CD4-positive, CD25-positive, alpha-beta regulatory T cell (primary cell): ENCODE results near the gene MAP4K1. TPM values are rescaled to one million over a fixed set of nuclear protein-coding genes. Genes with fewer than 3 reads are reported as not detected.

Source experiments
- polyA plus RNA-seq, 4 donors: library from polyadenylated mRNA; unstranded; fragments of 300-500 nt; fragmentation: Illumina TruSeq; gene quantifications; one replicate each; pipeline ENCODE4 v1.2.3, GENCODE V29; 2021
- total RNA-seq: library from RNA; stranded (reverse); gene quantifications from one replicate; pipeline ENCODE4 v1.2.3, GENCODE V29; 2022

MAP4K1 gene
- total and polyA plus RNA-seq, 5 donors from 2014 or later, result 117 to 310 (median 157) TPM

Other genes with a start within 250 kb of the MAP4K1 start
- gene PSMD8, start 243.4 kb downstream of the MAP4K1 start, total RNA-seq, result 104 TPM
- gene PSMD8, start 243.4 kb downstream of the MAP4K1 start, polyA plus RNA-seq, result 100 to 1,000 TPM; 177 to 254 (median 222) TPM
- 0.91 TPM for gene GGN, start 229.9 kb downstream of the MAP4K1 start, total RNA-seq
- gene GGN, start 229.9 kb downstream of the MAP4K1 start, polyA plus RNA-seq, result not detected
- gene SPRED3, start 229.3 kb downstream of the MAP4K1 start, total RNA-seq, result 1.3 TPM
- gene SPRED3, start 229.3 kb downstream of the MAP4K1 start, polyA plus RNA-seq, result under 1 TPM in 3 of 4 donors, not detected in 1; 0.06 to 0.13 (median 0.07) TPM
- gene FAM98C, start 214.9 kb downstream of the MAP4K1 start, total RNA-seq, result 41.3 TPM
- 10 to 100 TPM; 17.2 to 20.8 (median 19.8) TPM for gene FAM98C, start 214.9 kb downstream of the MAP4K1 start, polyA plus RNA-seq
- 10.9 TPM for gene RASGRP4, start 191.7 kb downstream of the MAP4K1 start, total RNA-seq
- 1 to 10 TPM; 1.6 to 9.3 (median 5.0) TPM for gene RASGRP4, start 191.7 kb downstream of the MAP4K1 start, polyA plus RNA-seq
- 4.9 TPM for gene RYR1, start 184.3 kb downstream of the MAP4K1 start, total RNA-seq
- under 1 TPM; 0.07 to 0.65 (median 0.34) TPM for gene RYR1, start 184.3 kb downstream of the MAP4K1 start, polyA plus RNA-seq
- gene EIF3K, start 1.2 kb upstream of the MAP4K1 start, total RNA-seq, result 319 TPM
- gene EIF3K, start 1.2 kb upstream of the MAP4K1 start, polyA plus RNA-seq, result 100 to 1,000 TPM; 429 to 508 (median 476) TPM
- gene ACTN4, start 29.7 kb upstream of the MAP4K1 start, total RNA-seq, result 323 TPM
- 10 to 100 TPM; 11.2 to 22.2 (median 15.7) TPM for gene ACTN4, start 29.7 kb upstream of the MAP4K1 start, polyA plus RNA-seq
- 6.1 TPM for gene CAPN12, start 126.5 kb upstream of the MAP4K1 start, total RNA-seq
- gene CAPN12, start 126.5 kb upstream of the MAP4K1 start, polyA plus RNA-seq, result 1 to 10 TPM; 1.0 to 2.6 (median 1.9) TPM
- not detected for gene LGALS7, start 155.6 kb upstream of the MAP4K1 start, total RNA-seq
- not detected for gene LGALS7, start 155.6 kb upstream of the MAP4K1 start, polyA plus RNA-seq
- gene LGALS7B, start 171.2 kb upstream of the MAP4K1 start, total RNA-seq, result not detected
- gene LGALS7B, start 171.2 kb upstream of the MAP4K1 start, polyA plus RNA-seq, result not detected
- gene LGALS4, start 195.0 kb upstream of the MAP4K1 start, total RNA-seq, result 2.1 TPM
- under 1 TPM in 1 of 4 donors, not detected in 3; 0.10 TPM for gene LGALS4, start 195.0 kb upstream of the MAP4K1 start, polyA plus RNA-seq
- 95.2 TPM for gene ECH1, start 213.8 kb upstream of the MAP4K1 start, total RNA-seq
- 100 to 1,000 TPM; 248 to 308 (median 277) TPM for gene ECH1, start 213.8 kb upstream of the MAP4K1 start, polyA plus RNA-seq
- gene HNRNPL, start 232.0 kb upstream of the MAP4K1 start, total RNA-seq, result 503 TPM
- 10 to 100 TPM; 66.3 to 93.6 (median 85.5) TPM for gene HNRNPL, start 232.0 kb upstream of the MAP4K1 start, polyA plus RNA-seq